Activated CD4-positive, CD25-positive, alpha-beta regulatory T cell treated with anti-CD3 and anti-CD28 coated beads, Interleukin-2, amount 50 U/mL, for 16 hours (primary cell): ENCODE data around the gene PLCXD1.
"Not testable (repeated sequence)": the region's sequence is repeated elsewhere in the genome, so short reads cannot be mapped to it uniquely, and the experiment has no call there.

Experiments
- DNase-seq: peaks from one replicate; pipeline ENCODE4 v3.0.0-alpha.2; 2020; ENCODE audit warnings: low read depth, low spot score

The PLCXD1 gene

GRCh38 chrX:281166-281999 is at the start of gene PLCXD1:
Gene PLCXD1, plus strand, starts transcription at chrX:281381. Its CDS starts 2,807 bp downstream, at chrX:284188.
- DNase-seq, result no peak

- not testable (repeated sequence) for DNase-seq
Observed at GRCh38 chrX:231637-232277, 49.4 kb upstream of the PLCXD1 start.

DNA sequence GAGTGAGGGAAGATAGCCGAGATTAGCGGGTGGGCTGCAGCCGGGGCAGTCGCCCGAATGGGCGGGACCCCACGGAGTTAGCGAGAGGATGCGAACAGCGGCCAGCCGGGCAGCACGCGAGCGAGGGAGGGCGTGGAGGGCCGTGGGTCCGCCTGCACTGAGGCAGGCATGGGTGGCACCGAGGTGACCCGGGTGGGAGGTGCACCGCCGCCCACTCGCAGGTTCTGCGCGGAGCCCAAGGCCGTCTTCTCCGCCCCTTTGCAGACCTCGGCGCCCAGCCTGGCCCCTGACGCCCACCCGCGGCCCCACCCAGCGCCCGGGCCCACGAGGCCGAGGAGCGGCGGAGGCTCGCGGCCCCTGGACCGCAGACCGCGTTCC is 48.9 kb upstream of the PLCXD1 start:
- DNase-seq, result not testable (repeated sequence)

GRCh38 chrX:236201-236600 is 45.0 kb upstream of the PLCXD1 start:
- not testable (repeated sequence) for DNase-seq

DNA sequence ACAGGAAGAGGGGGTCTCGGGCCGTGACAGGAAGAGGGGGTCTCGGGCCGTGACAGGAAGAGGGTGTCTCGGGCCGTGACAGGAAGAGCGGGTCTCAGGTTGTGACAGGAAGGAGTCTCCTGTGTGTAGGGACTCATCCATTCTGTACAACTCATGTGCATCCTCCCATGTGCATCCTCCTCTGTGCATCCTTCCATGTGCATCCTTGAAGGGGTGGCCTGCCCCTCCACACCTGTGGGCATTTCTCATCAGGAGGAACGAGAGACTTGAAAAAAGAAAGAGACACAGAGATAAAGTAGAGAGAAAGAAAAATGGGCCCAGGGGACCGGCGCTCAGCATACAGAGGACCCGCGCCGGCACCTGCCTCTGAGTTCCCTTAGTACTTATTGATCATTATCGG is 30.2 kb upstream of the PLCXD1 start:
- no peak for DNase-seq

- not testable (repeated sequence) for DNase-seq
Observed at GRCh38 chrX:251396-252243, 29.6 kb upstream of the PLCXD1 start.

GRCh38 chrX:252244-252956 is 28.8 kb upstream of the PLCXD1 start:
- no peak for DNase-seq

DNA sequence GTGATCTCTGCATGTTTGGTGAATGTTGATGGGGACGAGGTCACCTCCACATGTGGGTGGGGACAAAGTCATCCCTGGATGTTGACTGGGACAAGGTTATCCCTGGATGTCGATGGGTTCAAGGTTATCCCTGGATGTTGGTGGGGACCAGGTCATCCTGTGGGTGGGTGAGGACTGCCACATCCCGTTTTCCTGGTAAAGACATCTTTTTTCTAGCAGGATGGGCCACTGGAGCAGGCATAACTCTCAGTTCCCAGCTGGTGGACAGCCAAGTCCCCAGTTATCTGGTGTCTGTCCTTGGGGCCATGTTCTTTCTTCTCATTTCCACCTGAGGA is 28.3 kb upstream of the PLCXD1 start:
- no peak for DNase-seq

DNA sequence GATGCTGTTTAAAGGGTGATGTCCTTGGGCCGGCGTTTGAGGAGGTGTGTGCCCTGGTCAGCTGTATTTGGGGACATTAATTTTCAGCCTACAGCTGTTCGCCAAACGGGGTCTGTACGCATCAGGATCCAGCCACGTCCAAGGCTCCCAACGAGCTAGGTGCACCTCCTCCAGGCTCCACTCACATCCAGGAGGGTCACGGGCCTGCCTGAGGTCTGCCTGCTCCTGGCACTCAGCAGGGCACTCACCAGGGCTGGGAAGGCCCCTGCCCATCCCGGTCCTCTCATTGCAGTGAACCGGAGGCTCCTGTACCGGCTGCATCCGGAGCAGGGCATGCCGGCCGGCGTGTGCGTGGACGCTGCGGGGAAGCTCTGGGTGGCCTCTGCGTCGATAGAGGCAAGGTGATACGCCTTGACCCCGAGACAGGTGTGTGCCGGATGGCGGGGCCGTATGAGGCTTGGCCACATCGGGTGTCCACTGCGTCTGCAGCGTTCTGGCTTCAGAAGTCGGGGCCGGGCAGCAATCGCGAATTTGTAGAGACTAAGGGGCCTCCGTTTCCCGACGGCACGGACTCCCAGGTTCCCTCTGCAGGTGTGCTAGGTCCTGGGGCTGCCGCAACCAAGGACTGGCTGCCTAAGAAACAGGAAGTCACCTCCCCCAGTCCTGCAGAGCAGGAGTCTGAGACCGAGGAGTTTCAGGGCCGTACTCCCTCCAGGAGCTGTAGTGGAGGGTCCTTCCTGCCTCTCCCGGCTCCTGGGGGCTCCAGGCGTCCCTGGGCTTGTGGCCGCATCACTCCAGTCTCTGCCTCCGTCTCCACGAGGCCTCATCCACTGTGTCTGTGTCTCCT is 27.5 kb upstream of the PLCXD1 start:
- no peak for DNase-seq

DNA sequence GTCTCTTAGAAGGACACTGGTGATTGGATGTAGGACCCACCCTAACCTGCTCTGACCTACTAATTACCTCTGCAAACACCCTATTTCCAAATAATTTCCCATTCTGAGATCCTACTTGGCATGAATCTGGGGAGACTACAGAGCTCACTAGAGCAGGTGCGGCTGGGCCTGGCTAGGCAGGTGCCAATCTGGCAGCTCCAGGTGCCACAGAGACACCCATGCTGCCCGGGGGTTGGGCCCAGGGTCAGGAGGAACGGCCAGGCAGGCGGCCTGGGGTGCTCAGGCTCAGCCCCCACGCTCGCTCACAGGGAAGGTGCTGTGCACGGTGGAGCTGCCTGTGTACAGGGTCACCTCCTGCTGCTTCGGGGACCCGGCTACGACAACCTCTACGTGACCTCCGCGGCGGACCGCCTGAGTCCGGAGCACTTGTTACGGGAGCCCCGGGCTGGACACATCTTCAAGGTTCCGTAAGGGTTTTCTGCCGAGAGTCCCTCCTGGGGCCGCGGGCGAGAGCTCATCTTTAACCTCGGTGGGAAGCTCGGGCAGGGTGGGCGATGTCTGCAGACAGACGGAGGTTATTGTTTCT is 26.5 kb upstream of the PLCXD1 start:
- no peak for DNase-seq

DNA sequence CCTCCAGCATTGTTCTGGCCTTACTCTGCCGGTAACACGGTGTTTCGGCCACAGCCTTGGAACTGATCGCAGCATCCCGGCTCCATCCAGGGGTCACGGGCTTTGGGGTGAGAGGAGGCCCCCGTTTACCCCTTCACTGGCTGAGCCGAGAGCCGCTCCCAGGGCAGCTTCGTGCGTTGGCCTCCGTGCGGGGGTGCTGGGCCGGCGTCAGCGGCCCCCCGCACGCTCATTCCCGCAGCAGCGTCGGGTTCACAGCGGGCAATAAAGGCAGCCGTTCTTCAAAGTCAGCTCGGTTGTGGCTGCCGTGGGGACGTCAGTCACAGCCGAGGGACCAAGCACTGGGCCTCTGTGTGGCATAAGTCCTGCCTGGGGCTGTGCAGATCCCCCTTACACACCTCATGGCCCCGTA is 25.3 kb upstream of the PLCXD1 start:
- no peak for DNase-seq

GRCh38 chrX:257054-257453 is 24.1 kb upstream of the PLCXD1 start:
- DNase-seq, result not testable (repeated sequence)

GRCh38 chrX:257681-258289 is 23.4 kb upstream of the PLCXD1 start:
- DNase-seq, result no peak

DNA sequence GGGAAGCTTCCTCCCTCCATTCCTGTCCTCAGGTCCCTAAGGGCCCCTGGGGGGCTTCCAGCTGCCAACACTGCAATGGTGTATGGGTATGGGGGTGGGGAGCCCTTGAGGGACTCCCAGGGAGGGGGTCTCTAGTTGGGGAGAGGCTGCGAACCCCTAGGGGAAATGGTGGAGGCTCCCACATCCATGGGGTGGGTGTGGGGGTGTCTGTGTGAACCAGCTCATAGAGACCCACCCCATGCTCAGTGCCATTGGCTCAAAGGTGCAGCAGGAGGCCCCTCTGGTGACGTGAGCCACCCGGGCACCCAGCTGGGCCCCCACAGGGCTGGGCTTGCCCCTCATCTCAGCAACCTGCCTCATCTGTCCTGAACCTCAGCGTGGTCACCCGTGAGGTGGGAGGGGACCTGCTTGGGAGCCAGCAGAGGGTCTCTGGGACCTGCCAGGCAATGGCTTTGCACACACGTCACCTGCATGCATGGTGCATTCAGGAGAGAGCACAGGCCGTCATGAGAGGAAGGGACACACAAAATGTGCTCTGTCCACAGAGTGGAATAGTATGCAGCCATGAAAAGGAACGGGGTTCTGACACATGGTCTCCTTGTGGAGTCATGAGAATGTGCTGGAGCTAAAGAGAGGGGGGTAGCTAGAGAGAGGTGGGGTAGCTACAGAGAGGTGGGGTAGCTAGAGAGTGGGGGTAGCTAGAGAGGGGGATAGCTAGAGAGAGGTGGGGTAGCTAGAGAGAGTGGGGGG is 22.7 kb upstream of the PLCXD1 start:
- no peak for DNase-seq

DNA sequence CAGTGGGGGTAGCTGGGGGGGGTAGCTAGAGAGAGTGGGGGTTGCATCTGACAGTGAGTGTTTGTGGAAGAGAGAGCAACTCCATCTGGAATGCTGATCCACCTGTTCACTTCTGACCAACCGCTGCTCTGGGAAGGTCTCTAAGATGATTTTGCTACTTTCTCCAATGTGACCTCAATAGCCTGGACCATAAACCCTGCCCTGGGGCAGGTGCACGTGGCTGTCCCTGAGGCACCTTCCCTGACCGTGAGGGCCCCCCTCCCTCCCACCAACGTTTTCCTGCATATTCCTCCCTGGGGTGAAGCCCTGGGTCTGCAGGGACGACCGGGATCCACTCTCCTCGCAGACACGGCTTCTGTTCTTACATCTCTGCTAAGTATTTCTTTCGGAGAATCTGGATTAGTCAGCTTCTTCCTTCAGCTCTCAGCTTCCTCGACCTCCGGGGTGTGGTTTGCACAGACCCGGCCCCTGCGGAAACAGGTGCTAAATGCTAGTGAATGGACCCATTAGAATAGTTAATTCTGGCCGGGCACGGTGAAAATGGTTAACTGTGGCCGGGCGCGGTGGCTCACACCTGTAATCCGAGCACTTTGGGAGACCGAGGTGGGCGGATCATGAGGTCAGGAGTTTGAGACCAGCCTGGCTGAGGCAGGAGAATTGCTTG is 21.4 kb upstream of the PLCXD1 start:
- DNase-seq, result no peak

- DNase-seq, result no peak
Observed at GRCh38 chrX:261167-261918, 19.8 kb upstream of the PLCXD1 start.

GRCh38 chrX:261919-262352 is 19.2 kb upstream of the PLCXD1 start:
- no peak for DNase-seq

GRCh38 chrX:262381-262909 is 18.7 kb upstream of the PLCXD1 start:
- no peak for DNase-seq
